Vagina (tissue), 2 donors: ENCODE measurements around the gene PRDM15. TPM values are rescaled to one million over a fixed set of nuclear protein-coding genes. Genes with fewer than 3 reads are reported as not detected.

Experiments
- DNase-seq, 2 donors: peaks; one replicate each; pipeline ENCODE4 v3.0.0-alpha.2; 2017; ENCODE audit errors: extremely low spot score in 2 of 2
- H3K27ac ChIP-seq: fragments of 200-600 bp; sonication (generic); one replicate; pipeline ENCODE4 v1.5.1; 2019
- H3K27me3 ChIP-seq: fragments of 200-600 bp; sonication (generic); one replicate; pipeline ENCODE4 v1.5.1; 2019
- H3K36me3 ChIP-seq, 2 donors: fragments of 200-600 bp; sonication (generic); one replicate each; pipeline ENCODE4 v1.5.1; 2017 to 2019
- H3K4me1 ChIP-seq: fragments of 200-600 bp; sonication (generic); one replicate; pipeline ENCODE4 v1.5.1; 2019
- H3K4me3 ChIP-seq, 2 donors: fragments of 200-600 bp; sonication (generic); 1 replicate in 1 of 2; 2 replicates in 1 of 2; pipeline ENCODE4 v1.5.1; 2016 to 2019
- H3K9me3 ChIP-seq: fragments of 200-600 bp; sonication (generic); one replicate; pipeline ENCODE4 v1.5.1; 2019
- CTCF ChIP-seq, 3 experiments: fragments of 450-650 bp in 2 of 3; fragments of 200-600 bp in 1 of 3; sonication (generic) in 1 of 3; IDR thresholded peaks; one replicate each; pipeline ENCODE4 v1.5.1; 2017 to 2019; ENCODE audit warnings: antibody characterized with exemption in 3 of 3, mild to moderate bottlenecking in 2 of 3, moderate library complexity in 2 of 3
- POLR2A ChIP-seq, 2 donors: fragments of 450-650 bp; IDR thresholded peaks; one replicate each; pipeline ENCODE4 v1.6.1; 2017; ENCODE audit warnings: antibody characterized with exemption in 2 of 2, mild to moderate bottlenecking in 2 of 2, moderate library complexity in 2 of 2
- POLR2AphosphoS5 ChIP-seq, 2 donors: sonication (generic); formaldehyde crosslinking; IDR thresholded peaks; one replicate each; pipeline ENCODE4 v1.9.0; 2017; ENCODE audit warnings: antibody characterized with exemption in 2 of 2, mild to moderate bottlenecking in 2 of 2, low read depth in 1 of 2; ENCODE audit not compliant: insufficient read depth in 1 of 2
- intact Hi-C: fragments of 100-400 bp; cut with DNase I; formaldehyde crosslinking; loops from one replicate; pipeline ENCODE4 v1.15.1; 2023
- total RNA-seq: library from RNA; depleted of rRNA; stranded (reverse); fragments of >200 nt; gene quantifications from one replicate; pipeline ENCODE4 v1.2.3, GENCODE V29; 2016

Gene PRDM15
- total RNA-seq, 1 donor from 2014 or later: 31.2 TPM

DNA sequence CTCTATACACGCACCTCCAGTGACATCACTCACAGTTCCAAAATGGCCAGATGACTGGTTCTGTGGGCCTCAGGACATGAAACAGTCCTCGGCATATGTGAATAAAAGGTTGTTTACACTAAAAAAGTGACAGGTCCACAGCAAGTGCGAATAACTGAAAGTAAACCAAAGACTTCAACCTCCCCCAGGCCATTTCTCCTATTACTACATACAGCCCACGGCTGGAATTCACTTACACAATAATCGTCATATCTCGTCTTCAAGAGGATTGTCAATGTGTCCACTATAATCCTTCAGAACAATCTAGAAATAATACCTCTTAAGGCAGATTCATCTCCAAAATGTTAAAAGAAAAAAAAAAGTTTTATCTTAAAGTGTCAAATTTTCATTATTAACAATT is 1.9 kb upstream of the PRDM15 start:
- no peaks in the 10 kb centered on the region for H3K36me3 ChIP-seq
- TF ChIP-seq CTCF (IDR thresholded peaks at IDR 0.05): no peak
- TF ChIP-seq POLR2A (IDR thresholded peaks at IDR 0.05): no peak
- no peak for TF ChIP-seq POLR2AphosphoS5 (IDR thresholded peaks at IDR 0.05; ENCODE audit: insufficient read depth in 1 of 2, low read depth in 1 of 2)
- H3K27ac ChIP-seq: no peak overlapping the region
- H3K9me3 ChIP-seq: no peaks in the 10 kb centered on the region
- DNase-seq: no peak
- H3K27me3 ChIP-seq: no peaks in the 10 kb centered on the region
- H3K4me1 ChIP-seq: peaks cover 15% of the 10 kb centered on the region
- no peak overlapping the region for H3K4me3 ChIP-seq
- intact Hi-C loops: no loop called here

- TF ChIP-seq POLR2A (IDR thresholded peaks at IDR 0.05) (no peak), CTCF (IDR thresholded peaks at IDR 0.05) (no peak), POLR2AphosphoS5 (IDR thresholded peaks at IDR 0.05; ENCODE audit: insufficient read depth in 1 of 2, low read depth in 1 of 2) (no peak)
- Histone ChIP-seq H3K27me3 (no peaks in the 10 kb centered on the region), H3K27ac (no peak overlapping the region), H3K36me3 (no peaks in the 10 kb centered on the region), H3K4me3 (peak overlapping the region in 1 of 2 donors; percentile 81), H3K4me1 (peaks cover 15% of the 10 kb centered on the region), H3K9me3 (no peaks in the 10 kb centered on the region)
- no peak for DNase-seq
- intact Hi-C loops: no loop called here
Observed at GRCh38 chr21:41880153-41880552, 1.0 kb upstream of the PRDM15 start.

- H3K4me3 ChIP-seq: peak overlapping the region; percentile 81 to 88
- no peaks in the 10 kb centered on the region for H3K9me3 ChIP-seq
- peaks cover 15% of the 10 kb centered on the region for H3K4me1 ChIP-seq
- TF ChIP-seq POLR2AphosphoS5 (IDR thresholded peaks at IDR 0.05; ENCODE audit: insufficient read depth in 1 of 2, low read depth in 1 of 2) (no peak), POLR2A (IDR thresholded peaks at IDR 0.05) (no peak), CTCF (IDR thresholded peaks at IDR 0.05) (no peak)
- intact Hi-C loops: loop anchor here (2.0 kb wide), 1 partner anchor 262 kb away; no protein-coding TSS in a partner anchor
- H3K27ac ChIP-seq: peak overlapping the region; percentile 69
- H3K36me3 ChIP-seq: no peaks in the 10 kb centered on the region
- no peaks in the 10 kb centered on the region for H3K27me3 ChIP-seq
- DNase-seq: no peak
Observed at GRCh38 chr21:41878831-41879189, 334 bp downstream of the PRDM15 start.

GRCh38 chr21:41877901-41878830 is 978 bp downstream of the PRDM15 start:
- TF ChIP-seq POLR2AphosphoS5 (IDR thresholded peaks at IDR 0.05; ENCODE audit: insufficient read depth in 1 of 2, low read depth in 1 of 2): peak in 1 of 2 donors; percentile 13
- TF ChIP-seq CTCF (IDR thresholded peaks at IDR 0.05): no peak
- DNase-seq: no peak
- intact Hi-C loops: loop anchor here (2.0 kb wide), 1 partner anchor 261 kb away; no protein-coding TSS in a partner anchor
- peak overlapping the region; percentile 69 for H3K27ac ChIP-seq
- H3K27me3 ChIP-seq: no peaks in the 10 kb centered on the region
- H3K4me1 ChIP-seq: peaks cover 15% of the 10 kb centered on the region
- H3K9me3 ChIP-seq: no peaks in the 10 kb centered on the region
- H3K4me3 ChIP-seq: peak overlapping the region; percentile 66 to 81
- H3K36me3 ChIP-seq: no peaks in the 10 kb centered on the region
